Cardiac fibroblast (primary cell): ENCODE data around the gene KBTBD4.
"Not testable (repeated sequence)": the region's sequence is repeated elsewhere in the genome, so short reads cannot be mapped to it uniquely, and the experiment has no call there.

Experiments
- DNase-seq, 2 donors: peaks; one replicate each; pipeline versions ENCODE4 v3.0.0 to v3.0.0-alpha.2; 2010; ENCODE audit warnings: low read depth in 2 of 2
- H3K4me3 ChIP-seq, 2 donors: replicated peaks in 1 of 2; 1 replicate in 1 of 2; 2 replicates in 1 of 2; pipeline ENCODE4 v1.5.1; 2011; ENCODE audit warnings: low read depth in 2 of 2, low read length in 2 of 2, mild to moderate bottlenecking in 2 of 2, moderate library complexity in 1 of 2
- CTCF ChIP-seq: IDR thresholded peaks from one replicate; pipeline ENCODE4 v1.5.1; 2011; ENCODE audit warnings: low read depth, mild to moderate bottlenecking, low read length, inconsistent platforms

The KBTBD4 gene

GRCh38 chr11:47529951-47530350 is 48.8 kb downstream of the KBTBD4 start:
- DNase-seq, result no peak
- TF ChIP-seq CTCF, result no peak
- H3K4me3 ChIP-seq, result no peak overlapping the region

GRCh38 chr11:47527186-47527585 is 51.6 kb downstream of the KBTBD4 start:
- H3K4me3 ChIP-seq, result no peak overlapping the region
- DNase-seq, result no peak
- no peak for TF ChIP-seq CTCF

GRCh38 chr11:47526032-47526431 is 52.7 kb downstream of the KBTBD4 start:
- not testable (repeated sequence) for H3K4me3 ChIP-seq, DNase-seq

GRCh38 chr11:47524291-47524874 is 54.4 kb downstream of the KBTBD4 start:
- no peak for TF ChIP-seq CTCF
- no peak overlapping the region for H3K4me3 ChIP-seq
- peak in 1 of 2 donors; percentile 28 for DNase-seq

GRCh38 chr11:47523490-47524225 is 55.1 kb downstream of the KBTBD4 start:
- DNase-seq, result peak; percentile 82 to 87
- no peak overlapping the region for H3K4me3 ChIP-seq

More at GRCh38 chr11:47523490-47524225, 55.1 kb downstream of the KBTBD4 start:
- TF ChIP-seq CTCF, result no peak
